Stimulated activated CD8-positive, alpha-beta memory T cell treated with anti-CD3 and anti-CD28 coated beads, Interleukin-15, amount 100 ng/mL, for 24 hours (primary cell): ENCODE measurements around the gene GRHPR.
"Not testable (repeated sequence)": the region's sequence is repeated elsewhere in the genome, so short reads cannot be mapped to it uniquely, and the experiment has no call there.

ENCODE experiments used
- DNase-seq: peaks from one replicate; pipeline ENCODE4 v3.0.0-alpha.2; 2020; ENCODE audit warnings: low read depth

The GRHPR gene

GRCh38 chr9:37422289-37423104, at the start of gene GRHPR:
Gene GRHPR (plus strand): TSS chr9:37422696. CDS start chr9:37422751, 55 bp downstream.
- DNase-seq, result peak; percentile 80

- no peak for DNase-seq
Observed at GRCh38 chr9:37372839-37373238, 49.7 kb upstream of the GRHPR start.

DNA sequence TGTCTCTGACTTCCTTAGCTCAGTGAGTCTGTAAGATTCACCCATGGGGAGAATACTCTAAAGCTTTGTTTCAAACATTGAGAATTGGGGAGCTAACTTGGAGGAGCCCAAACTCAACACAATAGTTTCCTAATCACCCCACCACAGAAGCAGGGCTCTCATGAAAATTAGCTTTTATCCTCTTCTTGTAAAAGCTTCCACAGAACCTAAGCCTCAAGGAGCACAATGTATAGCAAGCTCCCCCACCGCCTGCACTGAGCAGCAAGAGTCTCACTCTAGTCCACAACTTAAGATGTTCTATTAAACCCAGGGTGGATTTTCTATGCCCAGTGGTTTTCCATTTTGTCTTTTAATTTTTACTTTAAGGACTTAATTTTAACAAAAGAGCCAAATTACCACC, 48.9 kb upstream of the GRHPR start:
- DNase-seq, result no peak

- DNase-seq, result no peak
Observed at GRCh38 chr9:37374892-37375291, 47.6 kb upstream of the GRHPR start.

- no peak for DNase-seq
Observed at GRCh38 chr9:37377688-37378612, 44.5 kb upstream of the GRHPR start.

DNA sequence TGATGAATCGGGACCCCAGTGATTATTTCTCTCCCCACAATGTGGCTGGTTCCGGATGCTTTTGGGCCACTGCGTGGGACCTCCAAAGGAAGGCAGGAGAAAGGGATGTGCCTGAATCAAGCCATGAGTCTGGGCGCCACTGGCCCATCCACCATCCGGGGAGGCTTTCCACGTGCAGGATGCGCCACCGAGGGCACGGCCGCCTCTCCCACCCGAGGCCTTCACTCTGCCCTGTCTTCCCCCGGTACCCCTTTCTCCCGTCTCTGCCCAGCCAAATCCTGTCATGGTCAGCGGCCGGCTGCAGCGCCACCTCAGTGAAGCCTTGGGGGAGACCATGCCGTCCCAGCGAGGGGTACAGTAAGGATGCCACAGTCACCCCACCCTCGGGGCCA, 43.9 kb upstream of the GRHPR start:
- DNase-seq, result no peak

- DNase-seq, result no peak
Observed at GRCh38 chr9:37379835-37380234, 42.7 kb upstream of the GRHPR start.

DNA sequence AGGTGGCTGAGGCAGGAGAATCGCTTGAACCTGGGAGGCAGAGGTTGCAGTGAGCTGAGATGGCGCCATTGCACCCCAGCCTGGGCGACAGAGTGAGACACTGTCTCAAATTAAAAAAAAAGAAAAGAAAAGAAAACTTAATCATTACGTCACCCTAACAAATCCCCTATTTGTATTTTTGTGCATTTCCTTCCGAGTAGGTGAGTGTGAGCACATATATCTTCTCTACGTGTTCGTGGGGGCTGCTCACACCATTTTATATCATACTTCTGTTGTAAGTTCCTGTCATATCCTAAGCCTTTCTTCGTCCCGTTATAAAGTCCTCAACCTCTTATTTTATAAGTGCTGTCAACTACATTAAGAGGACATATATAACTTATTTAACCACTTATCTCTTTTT, 41.9 kb upstream of the GRHPR start:
- no peak for DNase-seq

DNA sequence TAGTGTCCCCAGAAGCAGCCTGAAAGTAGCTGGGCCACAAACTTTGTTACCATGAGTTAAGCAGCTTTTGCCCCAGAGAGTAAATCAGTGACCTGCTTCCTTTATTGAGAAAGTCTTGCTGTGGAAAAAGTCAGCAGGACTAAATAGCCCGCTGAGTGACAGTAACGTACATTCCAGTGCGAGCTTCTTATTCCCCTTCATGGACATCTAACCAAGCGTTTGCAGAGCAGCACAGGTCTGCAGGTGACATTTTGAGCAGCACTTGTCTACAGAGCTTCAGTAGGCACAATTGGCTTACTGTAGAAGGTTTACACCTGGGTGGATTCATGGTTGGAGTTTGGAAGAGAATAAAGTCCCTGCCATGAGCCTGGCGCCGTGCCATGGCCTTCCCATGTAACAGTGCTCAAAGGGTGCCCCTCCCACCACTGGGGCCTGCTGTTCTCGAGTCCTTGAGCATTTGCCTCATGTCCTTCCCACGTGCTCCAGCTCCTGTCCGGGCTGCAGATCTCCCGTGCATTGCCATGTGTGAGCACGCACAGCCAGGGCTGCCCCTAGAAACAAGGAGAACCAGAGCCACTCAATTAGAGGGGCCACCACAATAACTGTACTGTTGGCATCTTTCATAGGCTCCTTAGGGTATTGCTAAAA, 41.3 kb upstream of the GRHPR start:
- no peak for DNase-seq

DNA sequence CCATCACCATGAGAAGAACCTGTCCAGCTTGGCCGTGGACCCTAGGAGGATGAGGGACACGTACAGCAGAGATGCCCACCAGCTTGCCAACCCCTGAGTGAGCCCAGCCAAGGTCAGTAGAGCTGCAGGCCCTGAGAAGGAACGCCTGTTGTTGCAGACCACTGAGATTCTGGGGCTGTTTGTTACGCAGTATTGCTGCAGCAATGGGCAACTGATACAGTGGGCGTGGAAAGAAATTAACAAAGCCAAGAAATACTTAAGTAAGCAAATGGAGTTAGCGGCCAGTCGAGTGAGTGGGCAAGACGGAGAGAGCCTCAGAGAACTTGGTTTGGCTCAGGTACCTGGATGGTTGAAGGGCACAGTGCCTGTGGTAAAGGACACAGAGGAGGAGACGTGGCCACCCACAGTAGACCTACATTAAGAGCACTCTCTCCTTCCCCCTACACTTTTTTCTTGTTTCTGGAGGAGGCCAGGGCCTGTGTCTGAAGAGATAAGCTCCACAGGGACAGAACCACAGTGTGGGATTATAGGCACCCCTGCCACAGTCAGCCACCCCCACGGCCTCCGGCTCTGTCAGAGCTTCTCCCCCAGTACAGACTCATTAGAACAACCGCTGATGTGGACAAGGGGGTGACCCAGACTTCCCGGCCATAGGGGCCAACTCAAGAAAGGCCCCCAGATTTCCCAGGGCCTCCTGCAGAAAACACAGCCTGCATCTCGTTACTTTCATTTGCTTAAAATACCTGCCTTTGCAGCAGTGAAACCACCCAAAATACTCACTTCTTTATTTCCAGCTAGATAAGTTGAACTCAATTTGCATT, 40.1 kb upstream of the GRHPR start:
- DNase-seq, result no peak

DNA sequence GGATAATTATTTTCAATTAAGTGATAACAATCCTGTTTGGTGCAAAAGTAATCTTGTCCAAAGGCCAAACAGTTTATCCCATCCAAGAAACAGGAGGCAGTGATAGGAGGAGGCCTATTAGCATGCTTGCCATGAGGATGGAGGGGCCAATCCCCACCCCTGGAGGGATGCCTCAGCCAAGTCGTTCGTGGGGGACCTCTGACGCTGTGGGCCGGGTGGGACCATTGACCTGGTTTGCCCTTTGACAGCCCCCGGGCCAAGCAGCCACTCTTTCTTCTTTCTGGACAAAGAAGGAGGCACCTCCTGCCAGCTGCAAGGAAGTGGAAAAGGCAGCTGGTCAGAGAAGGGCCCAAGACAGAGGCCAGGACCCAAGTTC, 39.5 kb upstream of the GRHPR start:
- no peak for DNase-seq

DNA sequence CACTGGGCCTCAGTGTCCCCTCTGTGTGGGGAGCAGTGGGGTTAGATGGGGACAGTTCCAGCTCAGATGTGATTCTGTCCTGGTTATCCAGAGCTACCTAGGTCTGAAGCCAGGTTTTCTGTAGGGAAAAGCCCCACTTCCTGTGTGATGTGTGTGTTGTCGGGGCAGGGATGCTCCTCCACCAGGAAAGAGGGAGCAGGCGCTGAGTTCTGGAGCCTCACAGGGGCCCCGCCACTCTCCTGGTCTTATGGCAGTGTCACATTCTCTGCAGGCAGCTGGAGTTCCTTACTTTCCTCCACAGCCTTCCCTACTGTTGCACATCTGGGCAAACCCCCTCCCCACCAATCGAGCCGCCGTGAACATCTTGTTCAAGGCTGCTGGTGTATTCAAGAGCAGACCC, 39.1 kb upstream of the GRHPR start:
- no peak for DNase-seq

DNA sequence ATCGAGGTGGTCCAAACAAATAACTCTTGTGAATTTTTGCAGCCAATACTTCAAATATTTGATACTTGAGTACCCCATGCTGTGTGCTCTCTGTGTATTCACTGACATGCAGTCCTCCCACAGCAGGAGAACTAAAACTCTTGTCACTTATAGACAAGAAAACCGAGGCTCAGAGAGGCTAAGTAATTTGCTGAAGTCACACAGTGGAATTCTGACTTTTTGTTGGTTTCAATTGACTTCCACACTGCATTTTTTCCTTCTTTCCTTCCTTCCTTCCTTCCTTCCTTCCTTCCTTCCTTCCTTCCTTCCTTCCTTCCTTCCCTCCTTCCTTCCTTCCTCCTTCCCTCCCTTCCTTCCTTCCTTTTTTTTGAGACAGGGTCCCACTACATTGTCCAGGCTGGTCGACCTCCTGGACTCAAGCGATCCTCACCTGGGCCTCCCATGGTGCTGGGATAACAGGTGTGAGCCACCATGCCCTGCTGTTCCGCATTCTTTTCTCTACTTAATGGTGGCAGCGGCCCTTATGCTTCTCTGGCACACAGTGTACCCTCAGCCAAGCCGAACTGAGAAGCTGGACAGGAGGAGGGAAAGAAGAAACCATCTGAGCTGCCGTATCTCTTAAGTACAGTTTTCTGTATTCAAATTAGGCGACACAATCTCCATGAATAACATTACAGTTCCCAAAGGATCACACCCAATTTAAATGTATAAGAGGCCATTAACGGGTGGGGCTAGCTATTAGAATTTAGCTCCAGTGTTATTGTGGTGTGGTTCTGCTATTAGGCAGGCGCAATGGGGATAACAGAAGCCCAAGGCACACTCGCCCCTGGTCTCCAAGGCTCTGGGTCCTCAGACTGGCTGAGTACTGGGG, 38.4 kb upstream of the GRHPR start:
- no peak for DNase-seq

DNA sequence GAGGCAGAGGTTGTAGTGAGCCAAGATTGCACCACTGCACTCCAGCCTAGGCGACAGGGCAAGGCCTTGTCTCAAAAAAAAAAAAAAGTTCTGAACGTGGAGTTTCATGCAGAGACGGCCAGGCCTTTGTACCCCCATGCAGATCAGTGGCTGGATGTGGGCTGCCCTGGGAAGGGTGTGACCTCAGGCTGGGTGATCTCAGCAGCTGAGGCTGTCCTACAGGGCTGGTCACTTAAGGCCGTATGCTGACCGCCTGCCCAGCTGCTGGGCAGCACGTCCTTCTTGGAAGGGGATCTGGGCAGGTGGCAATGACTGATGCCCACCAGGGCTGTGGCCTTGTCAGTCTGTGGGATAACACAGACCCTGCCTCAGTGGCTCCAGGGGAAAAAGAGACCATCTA, 37.2 kb upstream of the GRHPR start:
- DNase-seq, result no peak

DNA sequence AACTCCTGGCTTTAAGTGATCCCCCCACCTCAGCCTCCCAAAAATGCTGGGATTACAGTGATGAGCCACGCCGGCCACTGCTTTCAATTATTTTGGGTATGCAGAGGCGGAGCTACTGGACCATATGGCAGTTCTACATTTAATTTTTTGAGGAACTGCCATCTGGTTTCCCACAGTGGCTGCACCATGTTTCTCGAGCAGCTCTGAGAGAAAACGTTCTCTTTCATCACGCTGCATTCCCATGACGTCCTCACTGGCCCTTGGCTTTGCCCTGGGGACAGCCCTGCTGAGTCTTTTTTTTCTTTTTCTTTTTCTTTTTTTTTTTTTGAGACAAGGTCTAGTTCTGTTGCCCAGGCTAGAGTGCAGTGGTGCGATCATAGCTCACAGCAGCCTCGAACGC, 35.5 kb upstream of the GRHPR start:
- no peak for DNase-seq

DNA sequence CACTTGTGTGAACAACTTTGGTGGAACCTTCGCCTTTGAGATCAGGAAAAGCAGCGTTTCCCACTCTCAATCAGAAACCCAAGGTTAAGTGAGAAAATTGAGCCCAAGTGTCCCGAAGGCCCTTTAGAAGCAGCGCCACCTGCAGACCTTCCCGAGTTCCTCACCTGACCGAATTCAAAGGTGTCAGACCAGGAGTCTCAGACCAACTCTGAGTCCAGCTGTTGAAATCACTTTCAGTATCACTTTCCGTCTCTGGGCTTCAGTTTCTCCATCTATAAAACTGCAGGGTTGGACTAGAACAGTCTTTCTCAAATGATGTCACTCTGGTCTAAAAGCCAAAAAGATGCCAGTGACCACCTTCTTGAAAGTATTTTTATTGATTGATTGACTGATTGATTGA, 31.7 kb upstream of the GRHPR start:
- no peak for DNase-seq

DNA sequence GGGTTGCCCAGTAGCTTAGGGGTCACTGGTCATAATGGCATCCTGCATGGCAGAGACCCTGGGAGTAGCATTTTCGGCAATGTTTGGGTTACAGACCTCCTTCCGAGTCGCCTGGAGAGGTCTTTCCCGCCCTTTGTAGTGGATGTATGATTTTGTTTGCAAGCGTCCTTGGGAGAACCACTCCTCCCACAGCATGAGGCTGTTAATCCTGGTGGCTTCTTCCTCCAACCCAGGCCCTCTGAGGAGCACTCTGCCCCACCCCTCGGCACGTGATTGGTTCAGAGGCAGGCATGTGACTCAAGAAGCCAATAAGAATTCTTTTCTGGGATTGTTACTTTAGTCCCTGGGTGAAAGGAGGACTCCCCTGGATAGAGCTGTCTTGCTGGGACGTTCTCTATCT, 30.2 kb upstream of the GRHPR start:
- DNase-seq, result no peak

DNA sequence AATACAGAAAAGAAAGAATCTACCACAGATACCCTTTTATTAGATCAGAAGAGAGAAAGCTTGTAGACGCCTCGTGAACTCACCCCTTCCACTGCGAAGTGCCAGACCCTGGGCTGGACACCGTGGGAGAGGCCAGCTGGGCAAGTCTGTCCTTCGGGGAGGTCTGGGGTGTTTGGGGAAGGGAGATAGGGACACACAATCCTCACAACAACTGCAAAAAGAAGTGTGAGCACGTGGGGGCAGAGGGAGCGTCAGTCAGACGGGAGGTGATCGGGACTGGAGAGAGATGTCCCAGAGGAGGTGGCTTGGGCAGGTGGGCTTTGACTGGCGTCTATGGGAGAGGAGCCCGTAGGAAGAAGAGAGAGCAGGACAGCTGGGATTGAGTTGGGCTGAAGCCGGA, 27.3 kb upstream of the GRHPR start:
- no peak for DNase-seq

- no peak for DNase-seq
Observed at GRCh38 chr9:37395663-37396062, 26.8 kb upstream of the GRHPR start.

GRCh38 chr9:37397948-37398347, 24.5 kb upstream of the GRHPR start:
- DNase-seq, result not testable (repeated sequence)

- DNase-seq, result no peak
Observed at GRCh38 chr9:37398464-37399025, 24.0 kb upstream of the GRHPR start.
